Measurements from ENCODE around the gene MILR1.
"Not testable (repeated sequence)": the region's sequence is repeated elsewhere in the genome, so short reads cannot be mapped to it uniquely, and the experiment has no call there.

MILR1 gene

DNA sequence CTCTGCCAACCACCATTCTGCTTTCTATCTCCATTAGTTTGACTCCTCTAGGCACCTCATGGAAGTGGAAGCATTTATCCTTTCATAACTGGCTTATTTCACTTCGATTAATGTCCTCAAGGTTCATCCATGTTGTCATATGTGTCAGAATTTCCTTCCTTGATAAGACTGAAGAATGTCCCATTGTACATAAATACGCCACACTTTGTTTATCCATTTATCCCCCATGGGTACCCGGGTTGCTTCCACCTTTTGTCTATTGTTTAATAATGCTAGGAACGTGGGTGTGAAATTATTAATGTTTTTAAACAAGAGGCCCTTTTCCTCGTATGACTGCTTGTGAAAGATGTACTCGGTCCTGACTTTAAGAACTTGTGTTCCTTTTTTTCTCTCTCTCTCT is 12.9 kb downstream of the MILR1 start:
- TF ChIP-seq, protein P1, sequence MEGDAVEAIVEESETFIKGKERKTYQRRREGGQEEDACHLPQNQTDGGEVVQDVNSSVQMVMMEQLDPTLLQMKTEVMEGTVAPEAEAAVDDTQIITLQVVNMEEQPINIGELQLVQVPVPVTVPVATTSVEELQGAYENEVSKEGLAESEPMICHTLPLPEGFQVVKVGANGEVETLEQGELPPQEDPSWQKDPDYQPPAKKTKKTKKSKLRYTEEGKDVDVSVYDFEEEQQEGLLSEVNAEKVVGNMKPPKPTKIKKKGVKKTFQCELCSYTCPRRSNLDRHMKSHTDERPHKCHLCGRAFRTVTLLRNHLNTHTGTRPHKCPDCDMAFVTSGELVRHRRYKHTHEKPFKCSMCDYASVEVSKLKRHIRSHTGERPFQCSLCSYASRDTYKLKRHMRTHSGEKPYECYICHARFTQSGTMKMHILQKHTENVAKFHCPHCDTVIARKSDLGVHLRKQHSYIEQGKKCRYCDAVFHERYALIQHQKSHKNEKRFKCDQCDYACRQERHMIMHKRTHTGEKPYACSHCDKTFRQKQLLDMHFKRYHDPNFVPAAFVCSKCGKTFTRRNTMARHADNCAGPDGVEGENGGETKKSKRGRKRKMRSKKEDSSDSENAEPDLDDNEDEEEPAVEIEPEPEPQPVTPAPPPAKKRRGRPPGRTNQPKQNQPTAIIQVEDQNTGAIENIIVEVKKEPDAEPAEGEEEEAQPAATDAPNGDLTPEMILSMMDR (IDR thresholded peaks at IDR 0.05; ENCODE audit: extremely low read depth, missing control alignments): no peak
- no peak for DNase-seq (ENCODE audit: low spot score)

DNA sequence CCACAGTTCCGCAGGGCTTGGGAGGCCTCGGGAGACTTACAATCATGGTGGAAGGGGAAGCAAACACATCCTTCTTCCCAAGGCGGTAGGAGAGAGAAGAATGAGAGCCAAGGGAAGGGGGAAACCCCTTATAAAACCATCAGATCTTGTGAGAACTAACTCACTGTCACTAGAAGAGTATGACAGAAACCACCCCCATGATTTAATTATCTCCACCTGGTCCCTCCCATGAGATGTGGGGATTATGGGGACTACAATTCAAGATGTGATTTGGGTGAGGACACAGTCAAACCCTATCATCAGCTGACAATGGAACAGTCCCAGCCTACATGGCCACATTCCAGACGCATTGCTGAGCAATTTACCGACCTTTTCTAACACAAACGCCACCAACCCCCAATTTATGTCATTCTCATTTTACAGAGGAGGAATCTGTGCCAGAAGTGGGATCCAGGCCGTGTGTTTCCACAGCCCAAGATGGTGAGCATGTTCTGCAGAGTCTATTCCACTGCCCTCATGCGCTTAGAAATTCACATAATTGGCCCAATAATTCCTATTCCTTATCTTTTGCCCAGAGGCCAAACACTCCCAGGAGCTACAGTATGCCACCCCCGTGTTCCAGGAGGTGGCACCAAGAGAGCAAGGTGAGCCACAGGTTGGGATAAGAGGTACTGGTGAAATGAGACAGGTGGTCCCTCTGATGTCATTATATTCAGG is 17.3 kb downstream of the MILR1 start:
- TF ChIP-seq, protein P1 (IDR thresholded peaks at IDR 0.05; ENCODE audit: extremely low read depth, missing control alignments): no peak
- no peak for DNase-seq (ENCODE audit: low spot score)

DNA sequence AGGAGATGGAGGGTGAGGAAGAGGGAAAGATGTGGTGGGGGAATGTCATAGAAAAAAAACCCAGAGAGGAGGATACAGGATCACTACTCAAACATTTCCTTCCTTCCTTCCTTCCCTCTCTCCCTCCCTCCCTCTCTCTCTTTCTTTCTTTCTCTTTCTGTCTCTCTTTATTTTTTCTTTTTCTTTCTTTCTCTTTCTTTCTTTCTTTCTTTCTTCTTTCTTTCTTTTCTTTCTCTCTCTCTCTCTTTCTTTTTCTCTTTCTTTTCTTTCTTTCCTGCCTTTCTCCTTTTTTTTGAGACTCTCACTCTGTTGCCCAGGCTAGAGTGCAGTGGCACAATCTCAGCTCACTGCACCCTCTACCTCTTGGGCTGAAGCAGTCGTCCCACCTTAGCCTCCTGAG is 17.9 kb downstream of the MILR1 start:
- DNase-seq (ENCODE audit: low spot score): not testable (repeated sequence)

DNA sequence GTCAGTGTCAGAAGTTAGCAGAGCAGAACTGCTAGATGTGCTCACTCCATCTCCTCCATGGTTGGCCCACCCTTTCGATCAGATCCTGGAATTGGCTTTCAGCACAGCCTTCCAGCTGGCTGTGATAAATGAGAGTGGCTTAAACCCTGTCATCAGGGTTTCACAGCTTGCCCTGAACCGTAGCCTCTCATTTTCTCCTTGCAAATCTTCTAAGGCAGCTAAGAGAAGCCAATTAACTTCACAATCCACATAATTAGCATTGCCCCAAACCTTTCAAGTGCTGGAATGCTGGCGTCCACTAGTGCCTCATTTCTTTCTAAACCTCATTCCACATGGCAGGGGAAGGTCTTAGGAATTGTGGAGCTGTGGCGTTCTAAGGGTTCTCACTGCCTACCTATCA is 21.7 kb downstream of the MILR1 start:
- no peak for DNase-seq (ENCODE audit: low spot score)
- TF ChIP-seq, protein P1 (IDR thresholded peaks at IDR 0.05; ENCODE audit: extremely low read depth, missing control alignments): no peak

DNA sequence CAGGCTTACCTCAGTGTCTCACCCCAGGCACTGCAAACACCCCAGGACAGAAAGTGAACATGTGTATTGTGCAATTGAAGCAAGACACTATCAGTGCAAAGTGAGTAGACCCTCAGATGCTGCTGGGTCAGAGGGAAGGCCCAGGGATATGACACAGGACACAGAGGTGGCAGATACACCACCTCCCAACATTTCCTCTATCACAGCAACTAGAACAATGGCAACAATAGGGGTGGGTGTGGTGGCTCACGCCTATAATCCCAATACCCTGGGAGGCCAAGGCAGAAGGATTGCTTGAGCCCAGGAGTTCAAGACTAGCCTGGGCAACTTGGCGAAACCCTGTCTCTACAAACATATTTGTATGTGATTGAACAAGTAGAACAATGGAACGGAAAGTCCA is 22.5 kb downstream of the MILR1 start:
- no peak for DNase-seq (ENCODE audit: low spot score)
- TF ChIP-seq, protein P1 (IDR thresholded peaks at IDR 0.05; ENCODE audit: extremely low read depth, missing control alignments): no peak

DNA sequence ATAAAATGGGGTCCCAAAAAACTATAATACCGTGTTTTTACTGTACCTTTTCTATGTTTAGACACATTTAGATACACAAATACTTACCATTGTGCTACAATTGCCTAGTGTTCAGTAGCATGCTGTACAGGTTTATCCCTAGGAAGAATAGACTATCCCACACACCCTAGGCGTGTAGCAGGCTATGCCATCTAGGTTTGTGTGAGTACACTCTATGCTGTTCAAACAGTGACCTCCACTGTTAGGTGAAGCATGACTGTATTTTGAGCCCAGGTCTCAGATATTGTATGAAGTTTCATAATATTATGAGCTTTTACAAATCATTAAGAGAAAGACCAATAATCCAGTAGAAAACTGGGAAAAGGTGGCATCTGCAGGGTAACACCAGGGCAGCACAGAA is 23.6 kb downstream of the MILR1 start:
- TF ChIP-seq, protein P1 (IDR thresholded peaks at IDR 0.05; ENCODE audit: extremely low read depth, missing control alignments): no peak
- no peak for DNase-seq (ENCODE audit: low spot score)

DNA sequence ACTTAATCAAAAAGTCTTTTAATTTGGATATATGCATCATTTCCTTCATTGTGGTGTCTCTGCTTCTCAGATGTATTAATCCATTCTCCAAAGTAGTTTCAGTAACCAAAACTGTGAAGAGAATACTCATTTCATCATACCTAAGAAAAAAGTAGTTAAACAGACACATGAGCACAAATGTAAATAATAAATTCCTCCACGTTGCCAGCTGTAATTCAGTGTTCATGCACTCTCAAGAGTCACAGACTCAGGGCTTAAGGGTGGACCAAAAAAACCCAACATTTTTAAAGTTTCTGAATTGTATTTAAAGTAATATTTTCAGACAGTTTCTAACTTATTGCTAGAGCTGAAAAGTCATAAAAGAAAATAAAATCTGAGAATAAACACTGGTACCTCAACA is 28.9 kb downstream of the MILR1 start:
- TF ChIP-seq, protein P1 (IDR thresholded peaks at IDR 0.05; ENCODE audit: extremely low read depth, missing control alignments): no peak
- DNase-seq (ENCODE audit: low spot score): no peak

DNA sequence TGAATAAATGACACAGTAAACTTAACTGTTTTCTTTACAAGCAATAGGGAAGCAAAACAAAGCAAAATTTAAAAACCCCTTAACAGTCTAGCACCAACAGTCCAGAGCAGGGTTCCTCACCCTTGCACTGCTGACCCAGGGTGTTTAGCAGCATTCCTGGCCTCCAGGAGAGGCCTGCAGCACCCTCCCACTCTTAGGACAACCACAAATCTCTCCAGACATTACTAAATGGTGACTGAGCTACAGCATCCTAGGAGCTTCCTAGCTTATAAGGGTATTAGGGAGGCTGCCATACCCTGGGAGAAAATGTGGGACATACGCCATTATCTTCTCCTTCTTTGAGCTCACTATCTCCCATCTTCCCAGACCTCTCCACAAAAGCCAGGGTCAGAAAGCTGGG is 32.0 kb downstream of the MILR1 start:
- TF ChIP-seq, protein P1 (IDR thresholded peaks at IDR 0.05; ENCODE audit: extremely low read depth, missing control alignments): no peak
- no peak for DNase-seq (ENCODE audit: low spot score)
